Small intestine (tissue), 16 donors: ENCODE measurements around the gene CFAP61. TPM values are rescaled to one million over a fixed set of nuclear protein-coding genes. Genes with fewer than 3 reads are reported as not detected.
"Not testable (repeated sequence)": the region's sequence is repeated elsewhere in the genome, so short reads cannot be mapped to it uniquely, and the experiment has no call there.

ENCODE experiments used
- DNase-seq, 2 donors: peaks; one replicate each; pipeline versions ENCODE4 v3.0.0 to v3.0.0-alpha.2; 2013
- FAIRE-seq: peaks from 2 replicates; lab custom pipeline; 2012; peaks lifted over from hg19 to GRCh38; lab: Jason Lieb, UNC
- H3K27ac ChIP-seq, 3 donors: one replicate each; pipeline ENCODE4 v1.5.1; 2013; ENCODE audit warnings: low read length in 2 of 3, mild to moderate bottlenecking in 2 of 3, control low read depth in 1 of 3, inconsistent platforms in 1 of 3, low read depth in 1 of 3, moderate library complexity in 1 of 3
- H3K27me3 ChIP-seq, 3 donors: one replicate each; pipeline ENCODE4 v1.6.1; 2013; ENCODE audit warnings: low read length in 3 of 3, inconsistent platforms in 1 of 3; ENCODE audit not compliant: control insufficient read depth in 3 of 3, insufficient read depth in 3 of 3
- H3K36me3 ChIP-seq, 3 donors: one replicate each; pipeline ENCODE4 v1.6.1; 2013; ENCODE audit warnings: low read length in 3 of 3, inconsistent platforms in 1 of 3, low read depth in 1 of 3, mild to moderate bottlenecking in 1 of 3, moderate library complexity in 1 of 3; ENCODE audit not compliant: control insufficient read depth in 3 of 3, insufficient read depth in 2 of 3
- H3K4me1 ChIP-seq, 3 donors: one replicate each; pipeline ENCODE4 v1.6.1; 2013; ENCODE audit warnings: low read length in 2 of 3, inconsistent platforms in 1 of 3, low read depth in 1 of 3, mild to moderate bottlenecking in 1 of 3, moderate library complexity in 1 of 3; ENCODE audit not compliant: control insufficient read depth in 3 of 3, insufficient read depth in 2 of 3
- H3K4me3 ChIP-seq, 3 donors: one replicate each; pipeline ENCODE4 v1.5.1; 2013; ENCODE audit warnings: low read length in 3 of 3, control low read depth in 1 of 3, inconsistent platforms in 1 of 3, low read depth in 1 of 3, mild to moderate bottlenecking in 1 of 3, moderate library complexity in 1 of 3
- H3K9me3 ChIP-seq, 2 donors: one replicate each; pipeline ENCODE4 v1.6.1; 2013; ENCODE audit warnings: low read depth in 1 of 2, low read length in 1 of 2; ENCODE audit not compliant: control insufficient read depth in 2 of 2, insufficient read depth in 1 of 2
- WGBS, 3 donors: extraction: QIAGEN DNeasy Blood & Tissue Kit; methylation state at CpG; one replicate each; pipeline ENCODE4 v1.1.7; 2013; 5-methylcytosine and 5-hydroxymethylcytosine counted together
- long read RNA-seq, 10 donors: transcript quantifications; one replicate each; lab custom pipeline, GENCODE V29; 2026
- polyA plus RNA-seq, 4 donors: library from polyadenylated mRNA; stranded (reverse) in 3 of 4; unstranded in 1 of 4; fragments of 200-250 nt in 3 of 4; fragments of 120-200 nt in 1 of 4; gene quantifications; one replicate each; pipeline versions ENCODE4 v1.2.1 to v1.2.3, GENCODE V29; 2013
- donor health status: healthy with polysubstance abuse.
- donor health status: control.
- donor health status: control.
- donor health status: Bipolar disorder and iron deficiency.
- donor health status: healthy.

Gene CFAP61
- polyA plus RNA-seq: under 1 TPM in 2 of 4 donors, not detected in 2; 0.18 TPM
- long read RNA-seq, donor 1: 0 reads
- long read RNA-seq, donor 2: 0 reads
- long read RNA-seq, donor 3: 0 reads
- long read RNA-seq, donor 4: 0 reads
- long read RNA-seq, donor 5: 0 reads
- long read RNA-seq, donor 6: 0 reads
- long read RNA-seq, donor 7: 0 reads
- long read RNA-seq, donor 8: 0 reads
- long read RNA-seq, donor 9: 0 reads
- long read RNA-seq, donor 10: 0 reads

GRCh38 chr20:20052074-20052970 lies at the start of gene CFAP61, which contains the start of gene CRNKL1:
Gene CFAP61 (plus strand): TSS chr20:20052532. CDS start chr20:20056654, 4,122 bp downstream.
Gene CRNKL1 (minus strand): TSS chr20:20052466. CDS start chr20:20052342, 124 bp downstream.
- peak; percentile 97 to 100 for DNase-seq
- Histone ChIP-seq H3K4me3 (peak within 1 kb of the TSS; percentile 65 to 73 (median 73)), H3K36me3 (peaks cover 3 to 11% (median 11%) of the 10 kb centered on the region in 3 donors), H3K27ac (peak within 1 kb of the TSS; percentile 66 to 90 (median 85)), H3K9me3 (no peaks in the 10 kb centered on the region), H3K4me1 (peaks cover 0 to 2% (median 0%) of the 10 kb centered on the region in 3 donors), H3K27me3 (no peaks in the 10 kb centered on the region)
- FAIRE-seq: peak; percentile 36
- WGBS, 3 donors: 0% methylated on average over 65 to 67 of the region's 67 CpGs

- WGBS, 3 donors: 45 to 82% (median 66%) methylated on average over 23 of the region's 23 CpGs
- Histone ChIP-seq H3K4me1 (peaks cover 0 to 5% (median 0%) of the 10 kb centered on the region in 3 donors), H3K36me3 (peaks cover 5 to 29% (median 11%) of the 10 kb centered on the region in 3 donors), H3K4me3 (no peak overlapping the region), H3K9me3 (no peaks in the 10 kb centered on the region), H3K27ac (peak overlapping the region in 1 of 3 donors; percentile 68), H3K27me3 (no peaks in the 10 kb centered on the region)
- DNase-seq (no peak), FAIRE-seq (no peak)
These were observed 49.0 kb upstream of the CFAP61 start for GRCh38 chr20:20003031-20003954.

DNA sequence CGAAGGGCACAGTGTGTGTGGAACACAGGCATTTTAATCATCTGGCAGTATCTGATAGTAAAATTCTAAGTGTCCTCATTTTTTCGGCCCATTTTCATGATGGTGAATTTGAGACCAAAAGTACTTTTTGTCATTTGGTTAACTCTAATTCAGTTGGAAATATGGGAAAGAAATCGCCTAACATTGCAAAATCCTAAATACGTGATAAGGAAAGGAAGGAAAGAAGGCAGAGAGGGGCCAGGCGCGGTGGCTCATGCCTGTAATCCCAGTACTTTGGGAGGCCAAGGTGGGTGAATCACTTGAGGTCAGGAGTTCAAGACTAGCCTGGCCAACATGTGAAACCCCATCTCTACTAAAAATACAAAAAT lies 48.4 kb upstream of the CFAP61 start:
- 80 to 93% (median 90%) methylated on average over 6 of the region's 6 CpGs for WGBS, 3 donors
- not testable (repeated sequence) for H3K4me3 ChIP-seq, DNase-seq, FAIRE-seq, H3K9me3 ChIP-seq, H3K27me3 ChIP-seq, H3K4me1 ChIP-seq
- H3K36me3 ChIP-seq: peaks cover 5 to 23% (median 11%) of the 10 kb centered on the region in 3 donors
- peak overlapping the region in 1 of 3 donors; percentile 68 for H3K27ac ChIP-seq

DNA sequence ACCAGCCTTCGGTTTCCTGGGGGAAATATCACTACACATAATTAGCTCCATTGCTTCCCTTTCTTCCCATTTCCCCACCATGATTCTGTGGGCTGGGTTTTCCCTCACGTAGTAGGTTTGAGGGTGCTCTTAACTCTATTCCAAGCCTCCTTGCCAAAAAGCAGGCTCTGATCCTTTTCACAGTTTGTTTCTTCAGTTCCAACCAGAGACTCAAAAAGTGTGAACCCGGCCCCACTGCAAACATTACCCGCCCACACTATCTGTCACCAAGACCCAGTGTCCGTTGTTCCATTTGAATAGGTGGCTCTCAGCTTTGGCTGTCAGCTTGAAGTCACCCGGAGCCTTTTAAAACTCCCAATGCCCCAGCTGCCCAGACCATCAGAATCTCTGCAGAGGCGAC lies 47.0 kb upstream of the CFAP61 start:
- peaks cover 0 to 17% (median 7%) of the 10 kb centered on the region in 3 donors for H3K36me3 ChIP-seq
- H3K9me3 ChIP-seq: no peaks in the 10 kb centered on the region
- H3K4me1 ChIP-seq: peaks cover 0 to 11% (median 3%) of the 10 kb centered on the region in 3 donors
- 70 to 71% (median 70%) methylated on average over 7 of the region's 7 CpGs for WGBS, 3 donors
- FAIRE-seq (no peak), DNase-seq (no peak)
- H3K4me3 ChIP-seq: no peak overlapping the region
- no peak overlapping the region for H3K27ac ChIP-seq
- no peaks in the 10 kb centered on the region for H3K27me3 ChIP-seq

- H3K36me3 ChIP-seq: no peaks in the 10 kb centered on the region
- H3K27me3 ChIP-seq: no peaks in the 10 kb centered on the region
- H3K27ac ChIP-seq: peak overlapping the region in 2 of 3 donors; percentile 9 to 62
- H3K4me3 ChIP-seq: no peak overlapping the region
- DNase-seq (no peak), FAIRE-seq (no peak)
- H3K9me3 ChIP-seq: no peaks in the 10 kb centered on the region
- WGBS, 3 donors: 61 to 74% (median 69%) methylated on average over 14 of the region's 14 CpGs
- H3K4me1 ChIP-seq: peaks cover 0 to 6% (median 3%) of the 10 kb centered on the region in 3 donors
These were observed 42.5 kb upstream of the CFAP61 start for GRCh38 chr20:20009784-20010253.

GRCh38 chr20:20010639-20011500 lies 41.5 kb upstream of the CFAP61 start:
- 34 to 58% (median 55%) methylated on average over 4 of the region's 4 CpGs for WGBS, 3 donors
- no peak for FAIRE-seq

GRCh38 chr20:20012541-20012940 lies 39.8 kb upstream of the CFAP61 start:
- H3K4me3 ChIP-seq: no peak overlapping the region
- no peaks in the 10 kb centered on the region for H3K36me3 ChIP-seq
- no peaks in the 10 kb centered on the region for H3K27me3 ChIP-seq
- H3K27ac ChIP-seq: no peak overlapping the region
- H3K4me1 ChIP-seq: peaks cover 0 to 6% (median 3%) of the 10 kb centered on the region in 3 donors
- DNase-seq (no peak), FAIRE-seq (no peak)
- WGBS, 3 donors: 72 to 80% (median 80%) methylated on average over 2 of the region's 2 CpGs
- H3K9me3 ChIP-seq: no peaks in the 10 kb centered on the region

More at GRCh38 chr20:20010639-20011500, 41.5 kb upstream of the CFAP61 start:
- H3K4me3 ChIP-seq: no peak overlapping the region
- H3K9me3 ChIP-seq: no peaks in the 10 kb centered on the region
- no peak for DNase-seq
- peaks cover 0 to 6% (median 3%) of the 10 kb centered on the region in 3 donors for H3K4me1 ChIP-seq
- peak overlapping the region in 2 of 3 donors; percentile 26 to 32 for H3K27ac ChIP-seq
- no peaks in the 10 kb centered on the region for H3K36me3 ChIP-seq
- no peaks in the 10 kb centered on the region for H3K27me3 ChIP-seq
